Common myeloid progenitor, CD34-positive (primary cell): ENCODE measurements around the gene TAF15.

ENCODE experiments used
- CTCF ChIA-PET: fragments of 350-600 bp; sonication (Branson Sonifier 250); formaldehyde crosslinking; loops from one replicate; lab custom pipeline; 2021; ENCODE audit warnings: antibody characterized with exemption; lab: Charles Lee
- POLR2A ChIA-PET: fragments of 350-600 bp; sonication (Branson Sonifier 250); formaldehyde crosslinking; loops from one replicate; lab custom pipeline; 2021; ENCODE audit warnings: antibody characterized with exemption; lab: Charles Lee
- DNase-seq, 3 donors: peaks; one replicate each; pipeline versions ENCODE4 v3.0.0 to v3.0.0-alpha.2; 2013
- H3K27ac ChIP-seq, 2 experiments: 1 replicate in 1 of 2; 2 replicates in 1 of 2; pipeline ENCODE4 v1.7.0; 2013; ENCODE audit warnings: inconsistent platforms in 2 of 2, low read length in 2 of 2, mild to moderate bottlenecking in 2 of 2, low read depth in 1 of 2, moderate library complexity in 1 of 2; ENCODE audit not compliant: severe bottlenecking in 2 of 2, insufficient read depth in 1 of 2, poor library complexity in 1 of 2
- H3K27me3 ChIP-seq, 5 experiments: replicated peaks in 2 of 5; 1 replicate in 3 of 5; 2 replicates in 2 of 5; pipeline versions ENCODE4 v1.6.1 to v1.7.0; 2013; ENCODE audit warnings: low read length in 4 of 5, mild to moderate bottlenecking in 2 of 5, moderate library complexity in 2 of 5, inconsistent platforms in 1 of 5; ENCODE audit not compliant: insufficient read depth in 5 of 5, control insufficient read depth in 4 of 5
- H3K36me3 ChIP-seq, 4 experiments: 1 replicate in 2 of 4; 2 replicates in 2 of 4; pipeline versions ENCODE4 v1.6.1 to v1.7.0; 2013; ENCODE audit warnings: low read length in 3 of 4, control low read depth in 1 of 4, mild to moderate bottlenecking in 1 of 4; ENCODE audit not compliant: control insufficient read depth in 4 of 4, insufficient read depth in 4 of 4
- H3K4me1 ChIP-seq, 4 experiments: 1 replicate in 3 of 4; 2 replicates in 1 of 4; pipeline versions ENCODE4 v1.6.1 to v1.7.1; 2013; ENCODE audit warnings: low read length in 3 of 4, mild to moderate bottlenecking in 3 of 4, control low read depth in 1 of 4, inconsistent platforms in 1 of 4, moderate library complexity in 1 of 4; ENCODE audit not compliant: control insufficient read depth in 4 of 4, insufficient read depth in 4 of 4; ENCODE audit errors: control extremely low read depth in 1 of 4
- H3K4me3 ChIP-seq, 7 experiments: 1 replicate in 4 of 7; 2 replicates in 3 of 7; pipeline versions ENCODE4 v1.5.1 to v1.7.0; 2013; ENCODE audit warnings: mild to moderate bottlenecking in 7 of 7, low read length in 6 of 7, moderate library complexity in 6 of 7, inconsistent platforms in 2 of 7, low read depth in 2 of 7, control low read depth in 1 of 7; ENCODE audit not compliant: insufficient read depth in 4 of 7, control insufficient read depth in 1 of 7; ENCODE audit errors: extremely low read depth in 1 of 7
- H3K9me3 ChIP-seq, 5 experiments: 1 replicate in 4 of 5; 2 replicates in 1 of 5; pipeline versions ENCODE4 v1.6.1 to v1.7.1; 2013; ENCODE audit warnings: low read length in 4 of 5, mild to moderate bottlenecking in 2 of 5, inconsistent platforms in 1 of 5, low read depth in 1 of 5, moderate library complexity in 1 of 5; ENCODE audit not compliant: control insufficient read depth in 4 of 5, insufficient read depth in 2 of 5; ENCODE audit errors: control extremely low read depth in 1 of 5
- WGBS: methylation state at CpG from one replicate; pipeline ENCODE4 v1.1.5; 2013; ENCODE audit not compliant: insufficient coverage; 5-methylcytosine and 5-hydroxymethylcytosine counted together

Gene TAF15

DNA sequence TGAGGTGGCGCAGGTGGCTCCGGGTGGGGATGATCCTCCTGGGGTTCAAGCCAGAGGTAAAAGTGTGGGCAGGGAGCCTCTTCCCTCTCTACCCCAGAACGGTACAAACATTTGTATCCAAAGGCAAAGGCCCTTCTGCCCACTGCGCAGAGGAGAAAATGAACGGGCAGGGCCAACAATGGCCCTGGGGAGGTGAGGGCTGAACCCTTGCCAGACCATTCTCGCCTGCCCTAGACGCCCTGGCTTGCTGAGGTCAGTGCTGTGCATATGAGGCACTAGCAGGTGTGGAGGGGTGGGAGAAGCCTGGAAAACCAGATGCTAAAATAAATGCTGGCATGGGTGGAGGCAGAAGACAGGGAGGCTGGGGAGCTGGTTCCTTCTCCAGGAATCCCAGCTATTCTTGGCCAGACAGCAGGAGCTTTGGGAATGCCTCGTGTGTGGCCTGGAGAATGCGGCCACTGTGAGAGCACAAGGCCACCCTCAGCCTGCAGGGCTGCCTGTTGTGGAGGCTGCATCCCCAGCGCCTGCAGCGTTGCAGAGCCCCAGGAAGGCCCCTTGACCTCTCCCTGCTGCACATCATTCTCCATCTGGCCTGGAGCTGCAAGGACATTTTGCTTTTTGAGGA is 44.1 kb upstream of the TAF15 start:
- CTCF ChIA-PET, result interaction anchor here (0.9 to 24.9 kb wide), 13 partner anchors 8 to 157 kb away, joined by 3 to 482 read pairs (median 12); partner anchors contain the start of genes GAS2L2, MMP28 and TAF15
- 87% methylated on average over 10 of the region's 11 CpGs for WGBS
- Histone ChIP-seq H3K36me3 (no peaks in the 10 kb centered on the region), H3K27ac (no peak overlapping the region), H3K4me3 (peak overlapping the region in 6 of 7 experiments; percentile 61 to 86 (median 74)), H3K27me3 (no peaks in the 10 kb centered on the region), H3K4me1 (peaks cover 0 to 21% (median 17%) of the 10 kb centered on the region in 4 experiments), H3K9me3 (no peaks in the 10 kb centered on the region)
- DNase-seq, result no peak
- POLR2A ChIA-PET, result interaction anchor here (1.4 to 2.0 kb wide), 2 partner anchors 39 to 44 kb away, joined by 9 to 22 read pairs; partner anchors contain the start of gene TAF15

DNA sequence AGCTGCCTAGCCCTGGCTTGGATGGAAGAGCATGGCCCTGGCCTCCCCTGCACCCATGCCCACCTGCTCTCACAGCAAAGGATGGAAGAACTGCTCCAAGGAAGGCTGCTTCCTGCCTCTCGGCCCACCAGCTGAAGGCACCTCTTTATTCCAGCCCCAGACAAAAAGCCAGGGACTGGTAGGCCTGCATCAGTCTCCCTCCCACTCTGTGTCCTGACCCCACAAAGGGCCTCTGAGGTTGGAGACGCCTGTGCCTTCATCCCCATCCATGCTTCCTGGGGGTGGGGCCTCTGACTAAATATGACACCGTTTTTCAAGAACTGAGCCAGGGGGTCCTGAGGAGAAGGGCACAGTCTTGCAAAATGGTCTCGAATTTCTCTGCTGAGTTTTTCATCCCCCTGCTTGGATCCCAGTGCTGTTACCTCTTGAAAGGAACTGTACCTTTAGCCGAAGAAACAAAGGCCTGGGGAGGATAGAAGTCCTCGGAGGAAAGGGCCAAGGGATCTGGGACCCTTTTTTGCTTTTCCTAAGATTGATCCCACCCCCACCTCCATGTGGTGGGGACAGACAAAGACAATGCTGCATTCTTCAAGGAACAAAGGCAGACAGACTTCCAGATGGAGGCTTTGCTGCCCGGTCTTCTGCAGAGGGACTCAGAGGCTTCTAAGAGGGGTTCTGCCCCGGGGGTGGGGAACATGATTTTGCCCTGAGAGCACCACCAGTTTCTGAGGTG is 43.4 kb upstream of the TAF15 start:
- DNase-seq, result no peak
- H3K27ac ChIP-seq, result no peak overlapping the region
- ChIA-PET CTCF (interaction anchor here (0.8 to 24.9 kb wide), 11 partner anchors 9 to 157 kb away, joined by 3 to 482 read pairs (median 5); partner anchors contain the start of genes GAS2L2, MMP28 and TAF15), POLR2A (interaction anchor here (1.0 kb wide), 1 partner anchor 43 kb away, joined by 3 read pairs; the partner anchor contains the start of gene TAF15)
- peaks cover 0 to 21% (median 18%) of the 10 kb centered on the region in 4 experiments for H3K4me1 ChIP-seq
- H3K4me3 ChIP-seq, result no peak overlapping the region
- H3K27me3 ChIP-seq, result no peaks in the 10 kb centered on the region
- no peaks in the 10 kb centered on the region for H3K36me3 ChIP-seq
- no peaks in the 10 kb centered on the region for H3K9me3 ChIP-seq
- WGBS, result 74% methylated on average over 8 of the region's 8 CpGs

- Histone ChIP-seq H3K27ac (no peak overlapping the region), H3K4me3 (no peak overlapping the region), H3K4me1 (peaks cover 0 to 21% (median 18%) of the 10 kb centered on the region in 4 experiments), H3K27me3 (no peaks in the 10 kb centered on the region), H3K36me3 (no peaks in the 10 kb centered on the region), H3K9me3 (no peaks in the 10 kb centered on the region)
- 96% methylated on average over 20 of the region's 24 CpGs for WGBS
- ChIA-PET POLR2A (interaction anchor here (1.0 kb wide), 1 partner anchor 42 kb away, joined by 3 read pairs; the partner anchor contains the start of gene TAF15), CTCF (interaction anchor here (0.8 to 24.9 kb wide), 11 partner anchors 9 to 154 kb away, joined by 3 to 482 read pairs (median 5); partner anchors contain the start of genes MMP28 and TAF15)
- no peak for DNase-seq
These were observed 42.8 kb upstream of the TAF15 start for GRCh38 chr17:35766489-35766877.

- H3K4me3 ChIP-seq, result no peak overlapping the region
- H3K36me3 ChIP-seq, result no peaks in the 10 kb centered on the region
- WGBS, result 92% methylated on average over 2 of the region's 7 CpGs
- peaks cover 1 to 23% (median 21%) of the 10 kb centered on the region in 4 experiments for H3K4me1 ChIP-seq
- no peaks in the 10 kb centered on the region for H3K27me3 ChIP-seq
- H3K9me3 ChIP-seq, result no peaks in the 10 kb centered on the region
- ChIA-PET CTCF (interaction anchor here (0.6 to 24.9 kb wide), 15 partner anchors 8 to 154 kb away, joined by 3 to 482 read pairs (median 5); partner anchors contain the start of genes MMP28 and TAF15), POLR2A (interaction anchor here (1.0 kb wide), 1 partner anchor 42 kb away, joined by 3 read pairs; the partner anchor contains the start of gene TAF15)
- no peak overlapping the region for H3K27ac ChIP-seq
- DNase-seq, result peak; percentile 50 to 73 (median 62)
These were observed 42.3 kb upstream of the TAF15 start for GRCh38 chr17:35766903-35767510.

DNA sequence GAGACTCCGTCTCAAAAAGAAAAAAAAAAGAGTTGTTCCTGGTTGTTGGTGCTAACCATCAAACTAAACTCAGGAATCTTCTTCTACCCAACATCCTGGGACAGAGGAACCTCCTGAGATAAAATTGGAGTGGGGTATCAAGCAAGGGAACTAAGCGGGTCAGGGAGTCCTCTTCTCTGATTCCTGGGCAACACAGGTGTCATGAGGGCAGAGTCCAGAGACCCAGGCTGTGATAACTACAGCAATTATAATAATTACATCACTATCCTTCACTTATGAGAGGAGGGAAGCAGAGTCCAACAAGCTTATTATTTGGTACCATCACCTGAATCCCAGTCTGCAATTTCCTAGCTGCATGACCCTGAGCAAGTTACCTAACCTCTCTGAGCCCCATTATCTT is 40.5 kb upstream of the TAF15 start:
- Histone ChIP-seq H3K9me3 (no peaks in the 10 kb centered on the region), H3K36me3 (no peaks in the 10 kb centered on the region), H3K27ac (no peak overlapping the region), H3K27me3 (no peaks in the 10 kb centered on the region), H3K4me1 (peaks cover 2 to 40% (median 38%) of the 10 kb centered on the region in 4 experiments), H3K4me3 (no peak overlapping the region)
- DNase-seq, result no peak
- ChIA-PET POLR2A (no interaction called here), CTCF (interaction anchor here (1.1 to 24.9 kb wide), 8 partner anchors 8 to 43 kb away, joined by 4 to 482 read pairs (median 12); partner anchors contain the start of genes C17orf50, MMP28 and TAF15)
- WGBS, result no CpG with 5 or more reads among the region's 2 CpGs

DNA sequence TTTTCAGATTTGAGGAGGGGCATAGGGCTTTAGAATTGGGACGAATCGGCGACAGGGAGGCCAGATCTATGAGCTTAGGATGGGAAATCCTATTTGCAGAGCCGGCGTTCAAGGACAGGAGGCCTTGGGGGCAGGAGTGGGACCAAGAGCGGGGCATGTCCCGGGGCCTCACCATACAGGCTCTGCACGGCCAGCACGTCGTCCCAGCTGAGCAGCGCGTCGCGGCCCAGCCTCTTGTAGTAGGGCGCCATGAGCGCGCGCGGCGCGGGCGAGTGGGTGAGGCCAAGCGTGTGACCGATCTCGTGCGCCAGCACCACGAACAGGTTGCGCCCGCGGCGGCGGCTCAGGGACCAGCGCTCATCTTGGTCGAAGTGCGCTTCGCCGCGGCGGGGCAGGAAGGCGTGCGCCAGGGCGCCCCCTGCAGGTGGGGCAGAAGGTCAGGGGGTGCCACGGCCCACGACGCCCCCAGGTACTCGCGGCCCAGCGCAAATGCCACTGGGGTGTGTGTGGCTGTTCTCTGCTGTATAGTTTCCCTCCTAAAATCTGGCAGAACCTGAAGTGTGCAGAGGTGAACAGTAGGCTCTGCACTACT is 39.3 kb upstream of the TAF15 start:
- ChIA-PET CTCF (interaction anchor here (1.1 to 24.9 kb wide), 6 partner anchors 9 to 42 kb away, joined by 3 to 482 read pairs (median 18); partner anchors contain the start of genes MMP28 and TAF15), POLR2A (no interaction called here)
- no peaks in the 10 kb centered on the region for H3K36me3 ChIP-seq
- WGBS, result 98% methylated on average over 38 of the region's 48 CpGs
- no peaks in the 10 kb centered on the region for H3K9me3 ChIP-seq
- no peak overlapping the region for H3K4me3 ChIP-seq
- H3K4me1 ChIP-seq, result peaks cover 2 to 44% (median 40%) of the 10 kb centered on the region in 4 experiments
- H3K27ac ChIP-seq, result no peak overlapping the region
- H3K27me3 ChIP-seq, result no peaks in the 10 kb centered on the region
- no peak for DNase-seq
